Stimulated activated CD4-positive, alpha-beta T cell treated with anti-CD3 and anti-CD28 coated beads, Interleukin-4, amount 100 ng/mL, for 1 hour (primary cell): Measurements from ENCODE around the gene GPC4.

Source experiments
- DNase-seq: peaks from one replicate; pipeline ENCODE4 v3.0.0-alpha.2; 2020

Gene GPC4

GRCh38 chrX:133405498-133406185 is 9.6 kb downstream of the GPC4 start:
- DNase-seq, result no peak

GRCh38 chrX:133403984-133404383 is 11.3 kb downstream of the GPC4 start:
- DNase-seq, result no peak

- no peak for DNase-seq
Measured at GRCh38 chrX:133402830-133403625, 12.3 kb downstream of the GPC4 start.

GRCh38 chrX:133402042-133402453 is 13.2 kb downstream of the GPC4 start:
- no peak for DNase-seq

GRCh38 chrX:133401536-133401935 is 13.8 kb downstream of the GPC4 start:
- DNase-seq, result no peak

- DNase-seq, result no peak
Measured at GRCh38 chrX:133399411-133399810, 15.9 kb downstream of the GPC4 start.

- DNase-seq, result no peak
Measured at GRCh38 chrX:133394765-133395164, 20.5 kb downstream of the GPC4 start.

- DNase-seq, result no peak
Measured at GRCh38 chrX:133392671-133393070, 22.6 kb downstream of the GPC4 start.

GRCh38 chrX:133391111-133391510 is 24.2 kb downstream of the GPC4 start:
- DNase-seq, result no peak

GRCh38 chrX:133390676-133391075 is 24.6 kb downstream of the GPC4 start:
- DNase-seq, result no peak

GRCh38 chrX:133389975-133390374 is 25.3 kb downstream of the GPC4 start:
- DNase-seq, result no peak

- no peak for DNase-seq
Measured at GRCh38 chrX:133384454-133384853, 30.8 kb downstream of the GPC4 start.

- no peak for DNase-seq
Measured at GRCh38 chrX:133380711-133381619, 34.3 kb downstream of the GPC4 start.

GRCh38 chrX:133376422-133376821 is 38.9 kb downstream of the GPC4 start:
- DNase-seq, result no peak

GRCh38 chrX:133375615-133376340 is 39.5 kb downstream of the GPC4 start:
- DNase-seq, result no peak

GRCh38 chrX:133374874-133375387 is 40.4 kb downstream of the GPC4 start:
- DNase-seq, result no peak

- no peak for DNase-seq
Measured at GRCh38 chrX:133373386-133374079, 41.8 kb downstream of the GPC4 start.

GRCh38 chrX:133370696-133371275 is 44.5 kb downstream of the GPC4 start:
- no peak for DNase-seq

GRCh38 chrX:133369065-133369464 is 46.2 kb downstream of the GPC4 start:
- no peak for DNase-seq

- DNase-seq, result no peak
Measured at GRCh38 chrX:133366735-133367134, 48.6 kb downstream of the GPC4 start.

GRCh38 chrX:133365871-133366611 is 49.2 kb downstream of the GPC4 start:
- no peak for DNase-seq
